ENCODE data around the gene ACSBG1.

The ACSBG1 gene

GRCh38 chr15:78147566-78147965, 86.8 kb downstream of the ACSBG1 start:
- Histone ChIP-seq H3K79me2 (ENCODE audit: insufficient read depth, low read length) (peaks cover 37% of the 10 kb centered on the region), H3K4me1 (ENCODE audit: insufficient read depth, low read length) (peaks cover 34% of the 10 kb centered on the region), H3K36me3 (ENCODE audit: insufficient read depth, low read length) (no peaks in the 10 kb centered on the region; the same call in 1 of the 2 replicates), H2AFZ (ENCODE audit: low read depth, low read length) (no peak overlapping the region), H3K4me2 (ENCODE audit: insufficient read depth, low read length) (peak overlapping the region; percentile 80), H3K27me3 (ENCODE audit: insufficient read depth, low read length, poor library complexity) (no peaks in the 10 kb centered on the region), H4K20me1 (ENCODE audit: insufficient read depth, low read length) (peaks cover 4% of the 10 kb centered on the region), H3K27ac (ENCODE audit: low read length) (no peak overlapping the region), H3K4me3 (ENCODE audit: low read depth in 1 of 2, low read length in 2 of 2) (peak overlapping the region in 1 of 2 experiments; percentile 58; a peak in 1 of 4 replicates), H3K9ac (ENCODE audit: low read depth, low read length) (no peak overlapping the region), H3K9me3 (ENCODE audit: insufficient read depth, low read length, severe bottlenecking) (no peaks in the 10 kb centered on the region)
- no peak for ATAC-seq (ENCODE audit: insufficient read depth, low read depth)
- no peak for TF ChIP-seq CTCF (IDR thresholded peaks at IDR 0.05; ENCODE audit: borderline replicate concordance, extremely low read depth, low read length, poor library complexity, severe bottlenecking)
- no peak for TF ChIP-seq EZH2 (IDR thresholded peaks at IDR 0.05; ENCODE audit: borderline replicate concordance, low read depth, low read length, severe bottlenecking)
- no peak for DNase-seq

GRCh38 chr15:78146425-78147154, 87.8 kb downstream of the ACSBG1 start:
- Histone ChIP-seq H3K79me2 (ENCODE audit: insufficient read depth, low read length) (peaks cover 30% of the 10 kb centered on the region), H3K4me3 (ENCODE audit: low read depth in 1 of 2, low read length in 2 of 2) (no peak overlapping the region), H3K9me3 (ENCODE audit: insufficient read depth, low read length, severe bottlenecking) (no peaks in the 10 kb centered on the region)

GRCh38 chr15:78142332-78142731, 92.0 kb downstream of the ACSBG1 start:
- Histone ChIP-seq H3K4me2 (ENCODE audit: insufficient read depth, low read length) (no peak overlapping the region), H3K79me2 (ENCODE audit: insufficient read depth, low read length) (no peaks in the 10 kb centered on the region), H4K20me1 (ENCODE audit: insufficient read depth, low read length) (no peaks in the 10 kb centered on the region), H3K9ac (ENCODE audit: low read depth, low read length) (no peak overlapping the region), H3K36me3 (ENCODE audit: insufficient read depth, low read length) (no peaks in the 10 kb centered on the region), H3K4me3 (ENCODE audit: low read depth in 1 of 2, low read length in 2 of 2) (no peak overlapping the region), H3K27ac (ENCODE audit: low read length) (no peak overlapping the region), H2AFZ (ENCODE audit: low read depth, low read length) (no peak overlapping the region), H3K4me1 (ENCODE audit: insufficient read depth, low read length) (no peaks in the 10 kb centered on the region), H3K27me3 (ENCODE audit: insufficient read depth, low read length, poor library complexity) (no peaks in the 10 kb centered on the region), H3K9me3 (ENCODE audit: insufficient read depth, low read length, severe bottlenecking) (no peaks in the 10 kb centered on the region)
- ATAC-seq (ENCODE audit: insufficient read depth, low read depth) (no peak), DNase-seq (no peak)
- TF ChIP-seq CTCF (IDR thresholded peaks at IDR 0.05; ENCODE audit: borderline replicate concordance, extremely low read depth, low read length, poor library complexity, severe bottlenecking), result no peak
- no peak for TF ChIP-seq EZH2 (IDR thresholded peaks at IDR 0.05; ENCODE audit: borderline replicate concordance, low read depth, low read length, severe bottlenecking)

More at GRCh38 chr15:78146425-78147154, 87.8 kb downstream of the ACSBG1 start:
- no peak overlapping the region for H2AFZ ChIP-seq (ENCODE audit: low read depth, low read length)
- H4K20me1 ChIP-seq (ENCODE audit: insufficient read depth, low read length), result peaks cover 4% of the 10 kb centered on the region
- no peak for DNase-seq
- no peaks in the 10 kb centered on the region for H3K27me3 ChIP-seq (ENCODE audit: insufficient read depth, low read length, poor library complexity)
- no peak overlapping the region for H3K27ac ChIP-seq (ENCODE audit: low read length)
- no peak overlapping the region for H3K9ac ChIP-seq (ENCODE audit: low read depth, low read length)
- H3K4me1 ChIP-seq (ENCODE audit: insufficient read depth, low read length), result peaks cover 29% of the 10 kb centered on the region
- no peak for ATAC-seq (ENCODE audit: insufficient read depth, low read depth)
- TF ChIP-seq EZH2 (IDR thresholded peaks at IDR 0.05; ENCODE audit: borderline replicate concordance, low read depth, low read length, severe bottlenecking) (no peak), CTCF (IDR thresholded peaks at IDR 0.05; ENCODE audit: borderline replicate concordance, extremely low read depth, low read length, poor library complexity, severe bottlenecking) (no peak)
- H3K36me3 ChIP-seq (ENCODE audit: insufficient read depth, low read length), result no peaks in the 10 kb centered on the region; the same call in 1 of the 2 replicates
- no peak overlapping the region for H3K4me2 ChIP-seq (ENCODE audit: insufficient read depth, low read length)

Measured in DND-41 (cell line).